Colonic mucosa (tissue), 4 donors: ENCODE results near the gene MATR3. TPM values are rescaled to one million over a fixed set of nuclear protein-coding genes. Genes with fewer than 3 reads are reported as not detected.

Experiments used
- DNase-seq: peaks from one replicate; pipeline ENCODE4 v3.0.0-alpha.2; 2020
- H3K27ac ChIP-seq: fragments of 200-600 bp; one replicate; pipeline ENCODE4 v1.8.0; 2021
- H3K27me3 ChIP-seq: fragments of 200-600 bp; one replicate; pipeline ENCODE4 v1.8.0; 2021
- H3K36me3 ChIP-seq: fragments of 200-600 bp; one replicate; pipeline ENCODE4 v1.8.0; 2021
- H3K4me1 ChIP-seq: fragments of 200-600 bp; one replicate; pipeline ENCODE4 v1.8.0; 2021; ENCODE audit warnings: mild to moderate bottlenecking
- H3K4me3 ChIP-seq: fragments of 200-600 bp; one replicate; pipeline ENCODE4 v1.8.0; 2021
- H3K9ac ChIP-seq, 2 donors: one replicate each; pipeline ENCODE4 v1.7.0; 2013; ENCODE audit warnings: control low read depth in 2 of 2, low read depth in 2 of 2, low read length in 2 of 2
- H3K9me3 ChIP-seq: fragments of 200-600 bp; one replicate; pipeline ENCODE4 v1.8.0; 2021
- intact Hi-C: fragments of 100-400 bp; cut with DNase I; formaldehyde crosslinking; loops from one replicate; pipeline ENCODE4 v1.14.1; 2022
- total RNA-seq, 2 donors: library from RNA; stranded (reverse); fragmentation: NEBNext Ultra II Directional in 1 of 2; extraction: Animal tissue kit (Norgen Biotek cat#: 25700) in 1 of 2; gene quantifications; one replicate each; pipeline ENCODE4 v1.2.1, GENCODE V29; 2021
- TF ChIP-seq, protein P1 (sequence below): fragments of 200-600 bp; IDR thresholded peaks from one replicate; pipeline ENCODE4 v1.8.0; 2022; ENCODE audit warnings: antibody characterized with exemption, mild to moderate bottlenecking
- donor health status: healthy.
- donor health status: DM: no; HTN: no; CAD: no.
- donor health status: DM: no; HTN: no; CAD: no.

Gene MATR3
- total RNA-seq, 2 donors from 2014 or later: 105 to 128 TPM

DNA sequence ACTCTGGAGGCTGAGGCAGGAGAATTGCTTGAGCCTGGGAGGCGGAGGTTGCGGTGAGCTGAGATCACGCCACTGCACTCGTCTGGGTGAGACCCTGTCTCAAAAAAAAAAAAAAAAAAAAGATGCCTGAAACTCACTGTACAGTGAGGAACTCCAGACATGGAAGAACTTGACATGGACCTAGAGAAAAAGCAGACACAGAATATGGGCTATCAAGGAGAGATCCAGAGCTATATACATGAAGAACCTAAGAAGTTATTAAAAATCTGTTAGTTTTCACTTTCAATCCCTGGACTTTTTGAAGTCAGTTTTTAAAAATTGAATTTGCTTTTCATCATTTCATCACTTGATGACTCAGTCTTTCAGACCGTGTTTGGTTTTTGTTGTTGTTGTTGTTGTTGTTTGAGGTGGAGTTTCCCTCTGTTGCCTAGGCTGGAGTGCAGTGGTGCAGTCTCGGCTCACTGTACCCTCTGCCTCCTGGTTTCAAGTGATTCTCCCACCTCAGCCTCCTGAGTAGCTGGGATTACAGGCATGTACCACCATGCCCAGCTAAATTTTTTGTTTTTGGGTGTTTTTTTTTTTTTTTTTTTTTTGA lies 68.4 kb downstream of the MATR3 start:
- no peaks in the 10 kb centered on the region for H3K27me3 ChIP-seq
- H3K9ac ChIP-seq: no peak overlapping the region
- intact Hi-C loops: no loop called here

DNA sequence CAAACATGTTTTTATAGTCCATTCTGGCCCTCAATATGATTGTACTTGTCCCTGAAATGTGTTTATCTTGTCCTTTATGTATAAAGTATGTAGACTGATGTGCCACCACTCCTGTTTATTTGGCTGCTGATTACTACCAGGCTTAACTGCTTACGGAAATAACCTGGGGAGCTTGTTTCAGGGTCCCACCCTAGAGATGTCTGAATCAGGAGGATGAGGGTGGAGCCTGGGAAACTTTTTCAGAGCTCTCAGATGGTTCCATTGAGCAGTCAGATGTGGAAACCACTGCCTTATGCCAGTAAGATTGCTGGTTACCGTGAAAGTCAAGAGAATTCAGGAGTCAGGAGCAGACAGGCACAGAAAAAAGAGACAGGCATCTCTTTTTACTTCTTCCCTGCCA lies 70.4 kb downstream of the MATR3 start:
- H3K36me3 ChIP-seq: peaks cover 16% of the 10 kb centered on the region
- intact Hi-C loops: no loop called here
- no peak overlapping the region for H3K27ac ChIP-seq
- no peak overlapping the region for H3K4me3 ChIP-seq
- no peak overlapping the region for H3K9ac ChIP-seq
- no peaks in the 10 kb centered on the region for H3K9me3 ChIP-seq
- no peaks in the 10 kb centered on the region for H3K4me1 ChIP-seq
- H3K27me3 ChIP-seq: no peaks in the 10 kb centered on the region
- no peak for DNase-seq
- TF ChIP-seq, protein P1, sequence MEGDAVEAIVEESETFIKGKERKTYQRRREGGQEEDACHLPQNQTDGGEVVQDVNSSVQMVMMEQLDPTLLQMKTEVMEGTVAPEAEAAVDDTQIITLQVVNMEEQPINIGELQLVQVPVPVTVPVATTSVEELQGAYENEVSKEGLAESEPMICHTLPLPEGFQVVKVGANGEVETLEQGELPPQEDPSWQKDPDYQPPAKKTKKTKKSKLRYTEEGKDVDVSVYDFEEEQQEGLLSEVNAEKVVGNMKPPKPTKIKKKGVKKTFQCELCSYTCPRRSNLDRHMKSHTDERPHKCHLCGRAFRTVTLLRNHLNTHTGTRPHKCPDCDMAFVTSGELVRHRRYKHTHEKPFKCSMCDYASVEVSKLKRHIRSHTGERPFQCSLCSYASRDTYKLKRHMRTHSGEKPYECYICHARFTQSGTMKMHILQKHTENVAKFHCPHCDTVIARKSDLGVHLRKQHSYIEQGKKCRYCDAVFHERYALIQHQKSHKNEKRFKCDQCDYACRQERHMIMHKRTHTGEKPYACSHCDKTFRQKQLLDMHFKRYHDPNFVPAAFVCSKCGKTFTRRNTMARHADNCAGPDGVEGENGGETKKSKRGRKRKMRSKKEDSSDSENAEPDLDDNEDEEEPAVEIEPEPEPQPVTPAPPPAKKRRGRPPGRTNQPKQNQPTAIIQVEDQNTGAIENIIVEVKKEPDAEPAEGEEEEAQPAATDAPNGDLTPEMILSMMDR: no peak

More for the DNA sequence above, 68.4 kb downstream of the MATR3 start:
- H3K9me3 ChIP-seq: no peaks in the 10 kb centered on the region
- H3K27ac ChIP-seq: no peak overlapping the region
- TF ChIP-seq, protein P1: no peak
- H3K36me3 ChIP-seq: peaks cover 12% of the 10 kb centered on the region
- DNase-seq: no peak
- H3K4me1 ChIP-seq: no peaks in the 10 kb centered on the region
- H3K4me3 ChIP-seq: no peak overlapping the region

DNA sequence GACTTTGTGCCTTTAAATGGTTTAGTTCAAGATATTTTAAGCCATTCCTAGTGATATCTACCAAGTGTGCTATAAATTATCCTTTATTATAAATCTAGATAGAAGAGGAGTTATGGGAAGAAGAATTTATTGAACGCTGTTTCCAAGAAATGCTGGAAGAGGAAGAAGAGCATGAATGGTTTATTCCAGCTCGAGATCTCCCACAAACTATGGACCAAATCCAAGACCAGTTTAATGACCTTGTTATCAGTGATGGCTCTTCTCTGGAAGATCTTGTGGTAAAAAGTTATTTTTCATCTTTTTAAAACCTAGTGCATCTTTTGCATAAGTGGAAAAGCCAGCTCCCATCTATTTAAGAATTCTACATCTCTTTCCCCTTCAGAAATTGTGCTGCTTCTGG lies 70.9 kb downstream of the MATR3 start:
- intact Hi-C loops: no loop called here
- no peak overlapping the region for H3K9ac ChIP-seq
- no peak overlapping the region for H3K27ac ChIP-seq
- H3K36me3 ChIP-seq: peaks cover 18% of the 10 kb centered on the region
- H3K27me3 ChIP-seq: no peaks in the 10 kb centered on the region
- H3K4me3 ChIP-seq: no peak overlapping the region
- no peaks in the 10 kb centered on the region for H3K4me1 ChIP-seq
- no peak for DNase-seq
- TF ChIP-seq, protein P1: no peak
- no peaks in the 10 kb centered on the region for H3K9me3 ChIP-seq

GRCh38 chr5:139368613-139369012 lies 75.1 kb downstream of the MATR3 start:
- H3K9ac ChIP-seq: no peak overlapping the region
- intact Hi-C loops: no loop called here
- DNase-seq: no peak
- H3K4me3 ChIP-seq: no peak overlapping the region
- H3K27ac ChIP-seq: no peak overlapping the region
- H3K9me3 ChIP-seq: no peaks in the 10 kb centered on the region
- peaks cover 2% of the 10 kb centered on the region for H3K4me1 ChIP-seq
- TF ChIP-seq, protein P1: no peak
- H3K36me3 ChIP-seq: peaks cover 18% of the 10 kb centered on the region
- H3K27me3 ChIP-seq: no peaks in the 10 kb centered on the region

DNA sequence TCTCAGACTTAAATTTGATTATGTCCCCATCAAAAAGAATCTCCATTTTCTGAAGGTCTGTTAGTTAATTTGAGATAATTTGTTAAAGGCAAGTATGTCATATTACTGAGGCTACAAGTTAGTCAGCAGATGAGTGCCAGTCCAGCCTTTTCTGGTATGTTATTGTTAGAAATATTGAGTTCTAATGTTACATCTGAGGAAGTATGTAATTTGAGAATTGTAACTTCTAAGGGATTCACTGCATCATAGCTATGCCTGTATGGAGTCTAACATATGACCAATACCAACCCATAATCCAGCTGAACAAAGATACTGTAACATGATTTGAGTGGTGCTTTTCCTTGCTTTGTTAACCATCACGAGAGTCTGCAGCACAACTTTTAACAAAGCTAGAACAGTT lies 75.6 kb downstream of the MATR3 start:
- Histone ChIP-seq H3K9ac (no peak overlapping the region), H3K36me3 (peaks cover 18% of the 10 kb centered on the region), H3K27me3 (no peaks in the 10 kb centered on the region), H3K27ac (no peak overlapping the region), H3K4me3 (no peak overlapping the region), H3K4me1 (peaks cover 7% of the 10 kb centered on the region), H3K9me3 (no peaks in the 10 kb centered on the region)
- DNase-seq: no peak
- intact Hi-C loops: no loop called here
- TF ChIP-seq, protein P1: no peak
